Measurements from ENCODE around the gene CCM2.

The CCM2 gene

DNA sequence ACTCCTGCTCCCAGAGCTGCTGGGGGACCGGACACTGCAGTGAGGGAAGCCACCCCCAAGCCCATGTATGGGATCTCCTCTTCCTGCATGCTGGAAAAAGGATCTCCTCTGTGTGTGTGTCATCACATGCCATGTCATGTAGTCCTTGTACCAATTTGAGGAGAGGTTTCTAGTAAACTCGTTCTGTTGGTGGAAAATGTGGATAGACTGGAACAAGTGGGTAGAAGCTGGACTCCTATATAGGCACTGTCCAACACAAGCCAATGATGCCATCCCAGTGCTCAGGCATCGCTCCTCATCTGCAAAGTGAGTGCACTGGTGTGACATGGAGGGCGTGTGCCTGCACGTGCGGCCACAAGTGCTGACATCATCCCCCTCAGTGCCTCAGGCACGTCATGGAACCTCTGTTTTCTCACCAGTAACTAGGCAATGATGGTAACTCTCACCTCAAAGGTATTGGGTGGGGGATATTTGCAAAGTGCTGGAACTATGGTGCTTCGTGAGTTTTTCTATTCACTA is 40.5 kb upstream of the CCM2 start:
- H3K4me3 Mint-ChIP-seq = no peak overlapping the region
- peaks cover 5% of the 10 kb centered on the region for H3K27me3 Mint-ChIP-seq (ENCODE audit: low read depth)
- no peak overlapping the region for H3K27ac Mint-ChIP-seq
- peaks cover 5% of the 10 kb centered on the region for H3K4me1 Mint-ChIP-seq
- H3K36me3 Mint-ChIP-seq (ENCODE audit: low read depth) = no peaks in the 10 kb centered on the region
- H3K9me3 Mint-ChIP-seq = no peaks in the 10 kb centered on the region
- no peak for TF ChIP-seq CTCF (IDR thresholded peaks at IDR 0.05; ENCODE audit: unreplicated experiment in 3 of 3)

DNA sequence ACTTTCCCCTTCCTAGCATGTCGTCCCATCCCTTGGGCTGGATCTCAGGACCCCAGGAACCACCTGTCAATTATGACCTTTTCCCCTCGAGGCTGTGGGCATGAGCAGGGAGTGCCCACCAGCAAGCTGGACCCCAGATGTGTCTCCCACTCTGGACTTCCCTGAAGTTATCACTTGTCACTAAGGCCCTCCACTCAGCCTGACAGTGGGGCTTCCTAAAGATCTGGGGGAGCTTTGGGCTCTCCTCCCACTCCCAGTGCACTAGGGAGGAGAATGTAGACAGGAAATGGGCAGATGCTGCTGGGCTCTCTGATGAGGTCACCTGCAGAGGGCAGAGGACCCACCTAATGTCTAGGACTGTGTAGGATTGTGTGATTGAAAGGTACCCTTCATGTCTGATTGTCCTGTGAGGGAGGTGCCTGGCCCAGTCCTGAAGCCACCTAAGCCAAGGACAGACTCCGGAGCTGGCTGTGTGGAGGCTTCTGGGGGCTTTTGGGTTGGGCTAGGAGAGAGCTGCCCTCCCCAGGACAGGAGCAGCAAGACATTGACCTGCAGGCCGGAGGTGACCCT is 39.9 kb upstream of the CCM2 start:
- H3K4me3 Mint-ChIP-seq = no peak overlapping the region
- H3K27ac Mint-ChIP-seq = no peak overlapping the region
- H3K9me3 Mint-ChIP-seq = no peaks in the 10 kb centered on the region
- H3K27me3 Mint-ChIP-seq (ENCODE audit: low read depth) = peaks cover 7% of the 10 kb centered on the region
- H3K36me3 Mint-ChIP-seq (ENCODE audit: low read depth) = no peaks in the 10 kb centered on the region
- no peak for TF ChIP-seq CTCF (IDR thresholded peaks at IDR 0.05; ENCODE audit: unreplicated experiment in 3 of 3)
- H3K4me1 Mint-ChIP-seq = peaks cover 2% of the 10 kb centered on the region

GRCh38 chr7:44961844-44962482 is 38.0 kb upstream of the CCM2 start:
- H3K4me3 Mint-ChIP-seq = no peak overlapping the region
- no peaks in the 10 kb centered on the region for H3K9me3 Mint-ChIP-seq
- H3K27me3 Mint-ChIP-seq (ENCODE audit: low read depth) = peaks cover 8% of the 10 kb centered on the region
- no peaks in the 10 kb centered on the region for H3K36me3 Mint-ChIP-seq (ENCODE audit: low read depth)
- no peak overlapping the region for H3K27ac Mint-ChIP-seq
- no peak for TF ChIP-seq CTCF (IDR thresholded peaks at IDR 0.05; ENCODE audit: unreplicated experiment in 3 of 3)
- no peaks in the 10 kb centered on the region for H3K4me1 Mint-ChIP-seq

DNA sequence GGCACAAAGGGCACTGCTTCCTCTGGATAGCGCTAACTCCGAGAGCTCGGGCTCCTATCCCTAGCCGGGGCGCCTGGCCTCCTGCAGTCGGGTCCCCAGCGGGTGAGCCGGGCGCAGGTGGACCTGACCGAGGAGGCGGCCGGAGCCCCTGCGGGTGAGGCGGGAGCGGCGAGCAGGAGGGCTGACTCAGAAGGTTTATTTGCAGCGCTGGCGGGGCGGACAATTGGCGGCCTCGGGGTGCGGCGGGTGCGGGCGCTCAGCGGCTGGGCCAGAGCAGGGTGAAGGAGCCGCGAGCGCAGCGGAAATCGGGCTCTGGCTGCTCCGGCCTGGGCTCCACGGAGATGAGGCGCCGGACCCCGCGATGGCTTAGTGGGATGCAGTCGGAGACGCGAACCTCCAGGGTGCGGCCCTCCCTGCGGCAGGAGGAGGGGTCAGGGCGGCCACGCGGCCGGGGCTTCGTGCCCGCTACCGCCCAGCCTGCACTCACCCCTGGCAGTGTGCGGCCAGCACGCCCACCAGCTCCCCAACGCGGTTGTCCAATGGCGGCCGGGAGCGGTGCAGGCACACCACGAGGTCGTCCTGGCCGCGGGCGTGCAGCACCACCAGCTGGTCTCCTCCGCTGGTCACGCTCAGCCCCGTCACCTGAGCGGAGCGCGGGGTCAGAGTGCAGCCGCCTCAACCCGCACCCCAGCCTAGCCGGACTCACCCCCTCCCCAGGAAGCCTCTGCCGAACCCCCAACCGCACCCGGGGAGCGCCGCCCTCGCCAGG is 37.3 kb upstream of the CCM2 start:
- TF ChIP-seq CTCF (IDR thresholded peaks at IDR 0.05; ENCODE audit: unreplicated experiment in 3 of 3) = no peak
- Mint-ChIP-seq H3K27ac (no peak overlapping the region), H3K27me3 (ENCODE audit: low read depth) (peaks cover 8% of the 10 kb centered on the region), H3K9me3 (no peaks in the 10 kb centered on the region), H3K4me1 (no peaks in the 10 kb centered on the region), H3K4me3 (no peak overlapping the region), H3K36me3 (ENCODE audit: low read depth) (no peaks in the 10 kb centered on the region)

DNA sequence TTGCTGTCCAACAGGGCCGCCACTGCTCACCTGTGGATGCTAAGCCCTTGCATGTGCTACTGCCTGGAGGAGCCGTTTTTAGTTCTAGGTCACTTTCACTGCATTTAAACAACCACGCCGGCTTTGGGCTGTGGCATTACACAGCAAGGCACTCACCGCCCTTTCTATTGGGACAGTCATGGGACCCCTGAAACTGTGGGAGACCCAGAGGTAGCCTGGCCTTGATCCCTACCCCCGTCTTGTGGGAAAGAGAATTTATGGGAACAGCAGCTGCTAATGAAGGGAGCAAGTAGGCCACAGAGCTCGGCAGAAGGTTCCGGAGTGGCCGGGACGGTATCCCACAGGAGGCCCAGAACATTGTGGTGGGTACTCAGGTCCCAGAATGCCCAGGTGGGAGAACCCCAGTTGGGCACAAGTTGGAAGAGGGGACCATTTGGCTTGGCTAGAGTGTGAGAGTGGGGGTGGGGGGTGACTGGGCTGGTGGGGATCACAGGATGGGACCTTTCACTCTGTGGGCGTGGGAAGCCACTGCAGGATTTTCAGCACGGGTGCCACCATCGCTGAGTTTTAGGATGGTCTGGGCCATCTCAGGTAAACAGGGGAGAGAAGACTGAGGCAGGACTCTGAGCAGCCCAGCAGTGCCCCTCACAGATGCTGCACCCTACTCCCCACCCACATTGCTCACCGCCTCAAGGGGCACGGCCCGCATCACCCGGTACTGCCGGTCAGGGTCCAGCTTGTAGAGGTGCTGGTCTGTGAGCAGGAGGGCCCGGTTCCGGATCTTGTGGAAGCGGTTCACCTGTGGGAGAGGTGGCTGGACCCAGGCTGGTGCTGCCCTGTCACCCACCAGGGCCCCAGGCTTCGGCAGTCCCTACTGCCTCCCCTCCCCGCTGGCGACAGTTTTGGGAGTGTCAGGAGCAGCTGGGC is 36.4 kb upstream of the CCM2 start:
- no peak for TF ChIP-seq CTCF (IDR thresholded peaks at IDR 0.05; ENCODE audit: unreplicated experiment in 3 of 3)
- Mint-ChIP-seq H3K27ac (no peak overlapping the region), H3K9me3 (no peaks in the 10 kb centered on the region), H3K36me3 (ENCODE audit: low read depth) (no peaks in the 10 kb centered on the region), H3K4me3 (no peak overlapping the region), H3K4me1 (no peaks in the 10 kb centered on the region), H3K27me3 (ENCODE audit: low read depth) (peaks cover 8% of the 10 kb centered on the region)

All from nephron (organoid).